Motor neuron (in vitro differentiated cells): ENCODE data around the gene PKN3. TPM values are rescaled to one million over a fixed set of nuclear protein-coding genes. Genes with fewer than 3 reads are reported as not detected.
A peak's percentile ranks its signal among the peaks of the same experiment; 100 is the strongest.
"Not testable (repeated sequence)": the region's sequence is repeated elsewhere in the genome, so short reads cannot be mapped to it uniquely, and the experiment has no call there.

ENCODE experiments used
- ATAC-seq, 8 experiments: fragments of 200-7000 bp; cut with Tn5 transposase; replicated peaks in 6 of 8; 2 replicates each; pipeline ENCODE4 v1.8.0; 2021; ENCODE audit warnings: mild to moderate bottlenecking in 8 of 8, moderate library complexity in 8 of 8
- H3K27ac ChIP-seq, 2 donors: fragments of 250-450 bp; sonication (Bioruptor Pico); 2 replicates each; pipeline ENCODE4 v1.9.0; 2021; ENCODE audit warnings: antibody characterized with exemption in 2 of 2, mild to moderate bottlenecking in 2 of 2, moderate library complexity in 1 of 2
- H3K4me1 ChIP-seq, 2 donors: fragments of 250-450 bp; sonication (Bioruptor Pico); replicated peaks in 1 of 2; 2 replicates each; pipeline ENCODE4 v1.6.1; 2021; ENCODE audit warnings: antibody characterized with exemption in 2 of 2, mild to moderate bottlenecking in 2 of 2, moderate library complexity in 1 of 2
- H3K4me3 ChIP-seq, 5 donors: fragments of 250-450 bp; sonication (Bioruptor Pico); 2 replicates each; pipeline ENCODE4 v1.9.0; 2021; ENCODE audit warnings: antibody characterized with exemption in 5 of 5, mild to moderate bottlenecking in 5 of 5, moderate library complexity in 4 of 5
- WGBS, 10 experiments: fragments of 450-650 bp; shearing (Covaris generic); methylation state at CpG; one replicate each; pipeline ENCODE4 v1.0.0; 2022; 5-methylcytosine and 5-hydroxymethylcytosine counted together
- in situ Hi-C, 9 experiments: fragments of 400-800 bp; cut with MboI; loops; one replicate each; pipeline ENCODE4 v1.15.0; 2021; ENCODE audit warnings: low sequenced_read_pairs in 9 of 9, low pct_unique_long_range_greater_than_20kb in 2 of 9; ENCODE audit not compliant: unreplicated experiment in 9 of 9
- total RNA-seq, 8 experiments: library from RNA; unstranded; fragments of 300-600 nt; gene quantifications; 2 replicates each; pipeline versions ENCODE4 v1.2.3 to v1.2.4, GENCODE V29; 2022

The PKN3 gene
- total RNA-seq, 8 experiments from 2014 or later = 0.07 to 7.3 (median 0.68) TPM

- in situ Hi-C loops, H3K27ac ChIP-seq, H3K4me3 ChIP-seq, ATAC-seq, H3K4me1 ChIP-seq: not testable (repeated sequence)
- 80 to 100% (median 94%) methylated on average over 2 to 18 of the region's 30 CpGs for WGBS, 10 experiments
Measured at GRCh38 chr9:128699096-128699795, 3.1 kb upstream of the PKN3 start.

- no peak for ATAC-seq
Measured at GRCh38 chr9:128701227-128701854, 962 bp upstream of the PKN3 start.

GRCh38 chr9:128702949-128703615 lies 779 bp downstream of the PKN3 start:
- Histone ChIP-seq H3K4me3 (peak overlapping the region; percentile 57 to 99 (median 75)), H3K27ac (no peak overlapping the region), H3K4me1 (no peaks in the 10 kb centered on the region)
- WGBS, 10 experiments = no CpG with 5 or more reads among the region's 55 CpGs
- in situ Hi-C loops = no loop called here
- ATAC-seq = peak in 7 of 8 experiments; percentile 7 to 34 (median 17)

More at GRCh38 chr9:128701227-128701854, 962 bp upstream of the PKN3 start:
- H3K4me3 ChIP-seq = no peak overlapping the region
- no peak overlapping the region for H3K27ac ChIP-seq
- 60 to 100% (median 87%) methylated on average over 1 to 8 of the region's 10 CpGs; no CpG with 5 or more reads in 3 of the 10 experiments for WGBS, 10 experiments
- in situ Hi-C loops = no loop called here
- H3K4me1 ChIP-seq = no peaks in the 10 kb centered on the region

DNA sequence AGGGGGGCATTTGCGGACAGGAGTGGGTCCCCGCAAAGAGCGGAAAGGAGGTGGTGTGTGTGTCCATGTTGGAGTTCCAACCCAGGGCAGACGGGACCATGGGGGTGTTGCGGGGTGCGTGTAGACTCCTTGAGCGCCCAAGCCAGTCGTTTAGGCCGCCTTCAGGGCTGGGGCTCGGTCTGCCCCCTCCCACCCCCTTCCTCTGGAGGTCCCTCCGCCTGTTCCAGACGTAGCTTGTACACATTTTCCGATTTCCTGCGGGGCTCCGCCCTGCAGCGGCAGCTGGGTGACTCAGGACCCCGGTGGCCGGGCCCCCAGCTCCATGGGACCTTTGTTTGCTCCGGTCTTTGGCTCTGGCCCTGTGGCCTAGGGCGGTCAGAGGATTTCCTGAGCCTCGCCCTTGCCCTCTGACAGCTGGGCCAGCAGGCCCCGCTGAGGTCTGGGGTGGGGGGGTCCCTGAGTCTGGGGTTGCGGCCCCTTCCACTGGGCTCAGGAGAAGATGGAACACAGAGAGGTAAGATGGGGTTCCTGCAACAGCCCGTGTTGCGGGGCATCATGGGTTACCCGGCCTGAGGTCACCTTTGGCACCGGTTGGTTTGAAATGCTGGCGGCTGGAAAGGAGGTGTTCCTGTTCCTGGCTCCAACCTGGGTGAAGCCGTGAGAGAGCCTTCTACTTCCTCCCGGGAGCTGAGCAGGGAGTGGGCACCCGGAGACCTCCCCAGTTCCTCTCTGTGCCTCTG lies 1.5 kb downstream of the PKN3 start:
- ATAC-seq = no peak
- Histone ChIP-seq H3K4me3 (peak overlapping the region in 3 of 5 donors; percentile 61 to 99 (median 80)), H3K4me1 (no peaks in the 10 kb centered on the region), H3K27ac (no peak overlapping the region)
- WGBS, 10 experiments = 40 to 100% (median 78%) methylated on average over 2 to 4 of the region's 31 CpGs; no CpG with 5 or more reads in 5 of the 10 experiments
- in situ Hi-C loops = no loop called here

DNA sequence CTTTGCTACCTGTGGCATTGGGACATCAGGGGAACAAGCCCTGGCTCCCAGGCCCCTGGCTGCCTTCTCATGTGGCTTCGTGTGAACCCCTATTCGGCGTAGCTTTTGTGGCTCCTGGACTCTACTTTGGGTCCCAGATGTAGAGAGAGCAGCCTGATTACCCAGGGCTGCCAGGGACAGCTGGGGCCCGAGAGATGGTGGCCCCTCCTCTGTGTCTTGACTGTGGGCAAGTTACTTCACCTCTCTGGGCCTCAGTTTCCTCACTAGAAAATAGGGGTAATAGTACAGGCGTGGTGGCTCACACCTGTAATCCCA lies 2.0 kb downstream of the PKN3 start:
- ATAC-seq = no peak
- 60 to 100% (median 94%) methylated on average over 1 to 3 of the region's 5 CpGs; no CpG with 5 or more reads in 6 of the 10 experiments for WGBS, 10 experiments
- no peaks in the 10 kb centered on the region for H3K4me1 ChIP-seq
- H3K4me3 ChIP-seq = no peak overlapping the region
- in situ Hi-C loops = no loop called here
- H3K27ac ChIP-seq = no peak overlapping the region

GRCh38 chr9:128705051-128705965 lies 3.0 kb downstream of the PKN3 start:
- WGBS, 10 experiments = 78 to 100% (median 93%) methylated on average over 2 to 10 of the region's 36 CpGs; no CpG with 5 or more reads in 3 of the 10 experiments
- in situ Hi-C loops = no loop called here
- no peak overlapping the region for H3K27ac ChIP-seq
- H3K4me3 ChIP-seq = no peak overlapping the region
- no peaks in the 10 kb centered on the region for H3K4me1 ChIP-seq
- ATAC-seq = no peak

GRCh38 chr9:128706045-128706444 lies 3.7 kb downstream of the PKN3 start:
- no peak overlapping the region for H3K27ac ChIP-seq
- in situ Hi-C loops = no loop called here
- H3K4me1 ChIP-seq = no peaks in the 10 kb centered on the region
- no peak overlapping the region for H3K4me3 ChIP-seq
- WGBS, 10 experiments = 100% methylated on average over 1 of the region's 1 CpG; no CpG with 5 or more reads in 8 of the 10 experiments
- no peak for ATAC-seq

- Histone ChIP-seq H3K4me3 (no peak overlapping the region), H3K4me1 (no peaks in the 10 kb centered on the region), H3K27ac (no peak overlapping the region)
- 80 to 100% (median 93%) methylated on average over 1 to 6 of the region's 23 CpGs; no CpG with 5 or more reads in 5 of the 10 experiments for WGBS, 10 experiments
- ATAC-seq = no peak
- in situ Hi-C loops = no loop called here
Measured at GRCh38 chr9:128706671-128707381, 4.5 kb downstream of the PKN3 start.

DNA sequence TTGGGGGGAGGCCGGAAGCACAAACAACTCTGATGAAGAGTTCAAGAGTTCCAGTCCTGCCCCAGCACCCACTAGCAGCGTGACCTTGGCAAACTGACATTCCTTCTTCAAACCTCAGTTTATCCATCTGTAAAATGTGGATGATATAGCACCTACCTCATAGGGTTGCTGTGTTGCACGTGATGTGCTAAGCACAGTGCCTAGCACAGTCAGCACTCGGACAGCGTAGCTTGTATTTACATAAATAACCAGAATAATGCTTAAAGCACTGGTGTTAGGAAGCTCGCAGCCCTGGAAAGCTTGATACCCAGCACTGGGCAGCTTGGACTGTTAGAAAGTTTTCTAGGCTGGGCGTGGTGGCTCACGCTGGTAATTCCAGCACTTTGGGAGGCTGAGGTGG lies 5.1 kb downstream of the PKN3 start:
- in situ Hi-C loops = no loop called here
- ATAC-seq = no peak
- H3K4me1 ChIP-seq = no peaks in the 10 kb centered on the region
- WGBS, 10 experiments = 81 to 100% (median 96%) methylated on average over 1 to 6 of the region's 8 CpGs; no CpG with 5 or more reads in 3 of the 10 experiments
- H3K4me3 ChIP-seq = no peak overlapping the region
- no peak overlapping the region for H3K27ac ChIP-seq

- no peaks in the 10 kb centered on the region for H3K4me1 ChIP-seq
- in situ Hi-C loops = no loop called here
- H3K27ac ChIP-seq = no peak overlapping the region
- peak in 3 of 8 experiments; percentile 11 to 27 (median 12) for ATAC-seq
- WGBS, 10 experiments = 73 to 93% (median 80%) methylated on average over 3 to 8 of the region's 26 CpGs; no CpG with 5 or more reads in 7 of the 10 experiments
- H3K4me3 ChIP-seq = no peak overlapping the region
Measured at GRCh38 chr9:128712451-128713410, 10.4 kb downstream of the PKN3 start.

DNA sequence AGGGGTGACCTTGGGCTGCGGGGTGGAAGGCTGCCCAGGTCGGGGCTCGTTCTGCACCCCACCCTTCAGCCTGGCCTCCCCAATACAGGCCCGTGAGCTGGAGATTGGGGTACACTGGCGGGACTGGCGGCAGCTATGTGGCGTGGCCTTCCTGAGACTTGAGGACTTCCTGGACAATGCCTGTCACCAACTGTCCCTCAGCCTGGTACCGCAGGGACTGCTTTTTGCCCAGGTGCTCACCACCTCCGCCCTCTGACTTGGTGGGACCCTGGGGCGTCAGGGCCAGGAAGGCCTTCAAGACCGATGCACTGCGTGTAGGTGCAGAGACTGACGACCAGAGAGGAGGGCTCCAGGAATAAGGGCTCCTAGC lies 11.1 kb downstream of the PKN3 start:
- in situ Hi-C loops = no loop called here
- no peaks in the 10 kb centered on the region for H3K4me1 ChIP-seq
- H3K27ac ChIP-seq = no peak overlapping the region
- H3K4me3 ChIP-seq = no peak overlapping the region
- WGBS, 10 experiments = 80 to 100% (median 90%) methylated on average over 1 to 4 of the region's 13 CpGs; no CpG with 5 or more reads in 6 of the 10 experiments
- peak in 2 of 8 experiments; percentile 14 to 19 for ATAC-seq
